ENCODE data around the gene MAP3K13.

- TF ChIP-seq, protein P1, sequence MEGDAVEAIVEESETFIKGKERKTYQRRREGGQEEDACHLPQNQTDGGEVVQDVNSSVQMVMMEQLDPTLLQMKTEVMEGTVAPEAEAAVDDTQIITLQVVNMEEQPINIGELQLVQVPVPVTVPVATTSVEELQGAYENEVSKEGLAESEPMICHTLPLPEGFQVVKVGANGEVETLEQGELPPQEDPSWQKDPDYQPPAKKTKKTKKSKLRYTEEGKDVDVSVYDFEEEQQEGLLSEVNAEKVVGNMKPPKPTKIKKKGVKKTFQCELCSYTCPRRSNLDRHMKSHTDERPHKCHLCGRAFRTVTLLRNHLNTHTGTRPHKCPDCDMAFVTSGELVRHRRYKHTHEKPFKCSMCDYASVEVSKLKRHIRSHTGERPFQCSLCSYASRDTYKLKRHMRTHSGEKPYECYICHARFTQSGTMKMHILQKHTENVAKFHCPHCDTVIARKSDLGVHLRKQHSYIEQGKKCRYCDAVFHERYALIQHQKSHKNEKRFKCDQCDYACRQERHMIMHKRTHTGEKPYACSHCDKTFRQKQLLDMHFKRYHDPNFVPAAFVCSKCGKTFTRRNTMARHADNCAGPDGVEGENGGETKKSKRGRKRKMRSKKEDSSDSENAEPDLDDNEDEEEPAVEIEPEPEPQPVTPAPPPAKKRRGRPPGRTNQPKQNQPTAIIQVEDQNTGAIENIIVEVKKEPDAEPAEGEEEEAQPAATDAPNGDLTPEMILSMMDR (IDR thresholded peaks at IDR 0.05) = no peak
- TF ChIP-seq POLR2A (IDR thresholded peaks at IDR 0.05; ENCODE audit: low read depth) (no peak), POLR2AphosphoS5 (IDR thresholded peaks at IDR 0.05) (no peak)
Measured at GRCh38 chr3:185527364-185527763, 164.4 kb downstream of the MAP3K13 start.

All from esophagus muscularis mucosa (tissue), 3 donors.